ENCODE data around the gene ZNF827.

- TF ChIP-seq EP300 (IDR thresholded peaks at IDR 0.05; ENCODE audit: borderline replicate concordance) (no peak), REST (IDR thresholded peaks at IDR 0.05; ENCODE audit: low read depth) (no peak), ZBTB7A (IDR thresholded peaks at IDR 0.05; ENCODE audit: low read depth) (no peak)
These were observed 151.8 kb downstream of the ZNF827 start for GRCh38 chr4:145786830-145787229.
